ENCODE results near the gene POU2F3.

The POU2F3 gene

DNA sequence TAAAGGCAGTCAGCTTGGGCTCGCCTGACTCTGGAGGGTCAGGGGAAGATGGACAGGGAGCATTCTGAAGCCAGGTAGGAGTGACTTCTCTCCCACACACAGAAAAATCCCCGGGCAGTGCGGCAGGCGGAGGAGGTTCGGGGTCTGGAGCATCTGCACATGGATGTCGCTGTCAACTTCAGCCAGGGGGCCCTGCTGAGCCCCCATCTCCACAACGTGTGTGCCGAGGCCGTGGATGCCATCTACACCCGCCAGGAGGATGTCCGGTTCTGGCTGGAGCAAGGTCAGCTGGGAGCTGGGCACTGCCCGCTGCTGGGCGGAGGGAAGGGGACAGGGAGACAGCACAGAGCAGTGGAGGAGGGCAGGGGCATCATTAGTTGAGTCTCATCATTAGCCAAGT, 13.2 kb upstream of the POU2F3 start:
- DNase-seq (ENCODE audit: low read depth) = no peak

DNA sequence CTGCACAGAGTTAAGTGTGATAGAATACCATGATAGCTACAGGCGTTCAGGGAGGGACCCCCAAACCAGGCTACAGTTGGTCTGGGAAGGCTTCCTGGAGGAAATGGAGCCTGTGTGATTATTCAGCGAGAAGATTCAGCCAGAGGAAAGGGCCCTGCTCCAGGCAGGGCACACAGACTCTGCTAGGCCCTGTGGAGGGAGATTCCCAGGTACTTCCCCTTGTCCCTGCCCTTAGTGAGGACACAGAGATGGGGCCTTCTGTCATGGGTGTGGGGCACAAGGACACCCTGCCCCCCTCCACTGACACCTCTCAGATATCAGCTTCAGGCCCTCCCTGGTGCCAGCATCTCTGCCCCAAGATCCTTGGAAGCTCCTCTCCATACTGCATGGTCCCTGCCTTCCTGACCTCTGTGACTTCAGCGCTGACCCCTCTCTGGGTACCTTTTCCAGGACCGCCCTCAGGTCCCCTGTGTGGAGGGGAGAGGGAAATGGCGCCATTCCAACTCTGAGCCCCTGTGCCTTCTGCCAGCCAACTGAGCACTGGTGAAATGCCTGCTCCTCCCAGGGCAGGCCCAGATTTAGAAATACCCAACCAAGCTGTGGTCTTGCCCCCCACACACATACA, 12.6 kb upstream of the POU2F3 start:
- no peak for DNase-seq (ENCODE audit: low read depth)

DNA sequence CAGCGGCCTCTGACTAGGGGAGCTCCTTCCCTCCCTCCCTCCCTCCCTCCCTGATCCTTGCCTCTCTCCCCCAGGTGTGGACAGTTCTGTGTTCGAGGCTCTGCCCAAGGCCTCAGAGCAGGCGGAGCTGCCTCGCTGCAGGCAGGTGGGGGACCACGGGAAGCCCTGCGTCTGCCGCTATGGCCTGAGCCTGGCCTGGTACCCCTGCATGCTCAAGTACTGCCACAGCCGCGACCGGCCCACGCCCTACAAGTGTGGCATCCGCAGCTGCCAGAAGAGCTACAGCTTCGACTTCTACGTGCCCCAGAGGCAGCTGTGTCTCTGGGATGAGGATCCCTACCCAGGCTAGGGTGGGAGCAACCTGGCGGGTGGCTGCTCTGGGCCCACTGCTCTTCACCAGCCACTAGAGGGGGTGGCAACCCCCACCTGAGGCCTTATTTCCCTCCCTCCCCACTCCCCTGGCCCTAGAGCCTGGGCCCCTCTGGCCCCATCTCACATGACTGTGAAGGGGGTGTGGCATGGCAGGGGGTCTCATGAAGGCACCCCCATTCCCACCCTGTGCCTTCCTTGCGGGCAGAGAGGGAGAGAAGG, 11.1 kb upstream of the POU2F3 start:
- no peak for DNase-seq (ENCODE audit: low read depth)

DNA sequence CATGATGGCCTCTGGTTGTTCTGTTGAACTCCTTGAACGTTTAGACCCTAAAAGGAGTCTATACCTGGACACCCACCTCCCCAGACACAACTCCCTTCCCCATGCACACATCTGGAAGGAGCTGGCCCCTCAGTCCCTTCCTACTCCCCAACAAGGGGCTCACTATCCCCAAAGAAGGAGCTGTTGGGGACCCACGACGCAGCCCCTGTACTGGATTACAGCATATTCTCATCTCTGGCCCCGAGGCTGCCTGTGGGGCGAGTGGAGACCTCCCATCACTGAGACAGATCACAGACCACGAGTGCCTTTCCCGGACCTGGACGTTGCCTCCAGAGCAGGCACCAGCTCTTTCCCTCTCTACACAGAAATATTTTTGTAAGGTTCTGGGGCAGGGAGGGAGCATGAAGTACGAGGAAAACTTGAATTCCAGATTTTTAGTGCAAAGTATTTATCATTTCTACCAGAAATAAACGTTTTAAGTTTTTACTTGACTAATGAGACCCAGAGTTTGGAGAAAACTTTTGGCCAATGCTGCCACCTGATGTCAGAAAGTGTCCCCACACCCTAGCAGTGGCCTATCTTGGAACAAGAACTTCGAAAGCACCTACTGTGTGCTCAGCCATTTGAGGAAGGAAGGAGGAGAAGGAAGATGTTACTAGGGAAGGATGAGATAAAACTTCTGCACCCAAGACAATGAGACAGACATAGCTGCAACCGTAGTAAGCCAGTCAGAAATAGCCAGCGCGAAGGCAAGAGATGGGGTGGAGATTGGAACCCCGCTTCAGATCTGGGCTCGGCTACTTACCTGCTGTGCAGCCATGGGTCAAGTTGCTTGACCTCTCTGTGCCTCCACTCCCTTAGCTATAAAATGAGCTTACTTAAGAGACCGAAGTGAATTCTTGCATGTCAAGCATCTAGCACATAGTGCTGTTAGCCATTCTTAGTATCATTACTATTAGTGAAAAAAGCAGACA, 10.2 kb upstream of the POU2F3 start:
- DNase-seq (ENCODE audit: low read depth) = no peak

DNA sequence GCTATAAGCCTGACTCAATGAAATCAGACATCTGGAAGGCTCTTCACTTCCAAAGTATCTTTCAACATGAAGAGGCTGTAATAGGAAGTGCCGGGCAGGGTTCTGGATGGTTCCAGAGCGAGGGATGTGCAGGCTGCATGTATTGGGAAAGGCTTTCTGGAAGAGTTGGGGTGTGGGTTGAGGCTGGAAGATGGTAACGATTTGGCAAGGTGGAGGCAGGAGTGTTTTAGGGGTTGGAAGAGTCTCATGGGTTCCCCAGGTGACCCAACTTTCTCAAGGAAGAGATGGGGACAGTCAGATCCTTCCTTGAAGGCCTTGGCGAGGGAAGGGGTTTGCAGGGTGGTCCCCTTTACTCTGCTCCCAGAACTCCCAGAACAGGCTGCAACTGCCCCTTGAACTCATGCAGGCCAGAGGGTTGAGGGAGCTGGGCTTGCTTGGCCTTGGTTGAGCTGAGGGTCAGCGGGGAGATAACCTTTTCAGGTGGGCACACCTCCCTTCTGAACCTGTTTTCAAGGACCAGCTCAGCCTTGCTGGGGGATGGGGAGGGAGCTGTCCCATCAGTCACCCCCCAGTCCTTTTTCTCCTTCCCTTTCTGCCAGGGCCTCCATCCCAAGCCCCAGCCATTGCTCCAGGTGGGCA, 9.4 kb upstream of the POU2F3 start:
- no peak for DNase-seq (ENCODE audit: low read depth)

DNA sequence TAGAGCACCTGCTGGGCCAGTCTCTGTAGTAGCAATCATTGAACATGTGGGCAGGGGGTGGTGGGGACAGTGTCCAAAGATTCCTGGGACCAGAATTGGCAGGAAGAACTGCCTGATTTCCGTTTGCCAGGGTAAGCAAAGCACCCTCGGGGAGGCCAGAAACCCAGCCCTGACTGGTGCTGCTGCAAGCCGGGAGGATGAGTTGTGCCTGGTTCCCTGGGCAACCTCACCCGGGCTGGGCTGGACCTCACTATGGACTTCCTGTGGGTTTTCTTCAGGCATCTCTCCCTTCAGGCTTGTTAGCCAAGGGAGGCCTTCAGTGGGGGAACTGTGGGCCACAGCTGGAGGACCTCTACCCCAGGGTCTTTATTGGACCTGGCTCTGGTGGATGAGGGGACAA, 8.0 kb upstream of the POU2F3 start:
- no peak for DNase-seq (ENCODE audit: low read depth)

DNA sequence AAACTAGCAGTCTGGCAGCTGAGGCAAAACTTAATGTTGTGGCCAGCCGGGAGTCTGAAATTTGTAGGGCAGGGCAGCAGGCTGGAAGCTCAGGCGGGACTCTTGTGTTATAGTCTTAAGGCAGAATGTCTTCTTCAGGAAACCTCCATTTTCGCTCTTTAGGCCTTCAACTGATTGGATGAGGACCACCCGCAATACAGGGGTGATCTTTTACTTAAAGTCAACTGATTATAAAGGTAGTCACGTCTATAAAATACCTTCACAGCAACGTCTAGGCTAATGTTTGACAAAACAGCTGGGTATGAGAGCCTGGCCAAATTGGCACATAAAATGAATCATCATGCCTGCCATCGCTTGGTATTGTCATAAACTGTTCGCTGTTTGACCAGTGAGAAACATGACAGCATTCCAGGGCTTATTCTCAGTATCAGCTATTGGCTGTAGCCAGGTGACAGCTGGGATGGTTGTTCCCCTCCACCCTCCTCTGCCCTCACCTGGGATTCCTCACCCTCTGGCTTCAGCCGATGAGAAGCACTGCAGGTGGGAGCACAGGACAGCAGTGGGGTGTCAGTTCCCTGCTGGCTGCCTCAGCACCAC, 6.6 kb upstream of the POU2F3 start:
- no peak for DNase-seq (ENCODE audit: low read depth)

DNA sequence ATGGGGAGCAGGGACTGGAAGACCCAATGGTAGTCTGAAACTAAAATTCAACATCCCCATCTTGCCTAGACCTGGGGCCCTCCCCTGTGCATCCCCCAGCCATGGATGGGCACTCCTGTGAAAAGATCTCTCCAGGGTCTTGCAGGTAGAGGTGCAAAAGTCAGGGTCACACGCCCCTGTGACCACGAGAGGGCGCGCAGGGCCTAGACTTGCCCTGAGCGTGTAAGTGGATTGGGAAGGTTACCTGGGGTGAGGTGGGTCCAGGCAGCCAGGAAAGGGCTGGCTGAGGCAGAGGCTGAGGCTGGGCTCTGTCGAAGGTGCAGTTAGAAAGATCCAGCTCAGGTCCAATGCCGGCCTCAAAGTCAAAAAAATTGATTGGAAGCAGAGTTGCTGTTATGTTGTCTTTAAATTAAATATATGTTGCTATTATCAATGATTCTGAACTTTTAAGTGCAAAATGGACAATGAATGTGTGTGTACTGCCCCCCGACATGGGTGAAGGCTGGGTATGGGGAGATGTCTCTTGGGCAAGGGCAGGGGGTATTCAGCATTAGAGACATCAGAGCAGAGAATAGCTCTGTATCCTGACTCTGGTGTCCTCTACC, 4.8 kb upstream of the POU2F3 start:
- DNase-seq (ENCODE audit: low read depth) = no peak

DNA sequence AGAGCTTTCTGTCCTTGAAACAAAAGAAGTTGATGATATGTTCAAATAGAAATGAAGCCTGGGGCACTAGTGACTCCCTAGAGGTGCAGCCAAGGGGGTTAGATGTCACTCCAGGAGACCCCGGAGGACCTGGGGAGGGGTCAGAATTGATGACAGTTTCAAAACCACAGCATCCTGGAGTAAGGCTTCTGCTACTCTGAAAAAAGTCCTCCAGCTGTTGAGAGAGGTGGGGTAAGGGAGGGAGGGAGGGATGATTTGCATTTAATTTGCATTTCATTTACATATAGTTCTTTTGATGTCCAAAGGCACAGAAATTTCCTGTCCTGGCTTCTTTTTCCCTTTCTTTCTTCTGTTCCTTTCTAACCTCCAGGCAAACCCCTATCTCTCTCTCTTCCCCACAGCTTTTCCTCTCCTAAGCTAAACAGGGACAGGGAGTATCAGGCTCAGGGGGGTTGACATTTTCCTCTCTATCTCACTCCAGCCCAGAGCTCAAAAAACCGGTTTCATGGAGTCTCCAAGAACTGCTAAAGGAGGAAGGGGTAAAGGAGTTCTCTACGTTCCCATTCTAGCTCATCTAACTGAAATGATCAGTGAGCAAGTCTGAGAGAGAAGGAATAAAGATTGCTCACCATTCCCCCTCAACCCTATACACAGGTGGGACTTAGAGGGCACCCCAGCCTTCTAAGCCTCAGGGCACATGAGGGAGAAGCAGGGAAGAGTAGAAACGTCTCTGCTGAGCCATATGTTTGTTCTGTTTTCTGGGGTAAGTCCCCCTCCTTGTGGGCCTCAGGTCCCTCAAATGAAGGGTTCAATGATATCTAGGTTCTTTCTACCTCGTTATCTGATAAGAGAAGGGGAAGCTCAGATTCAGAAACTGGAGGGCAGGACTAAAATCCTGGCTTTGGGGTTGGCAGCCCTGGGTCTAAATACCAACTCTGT, 3.5 kb upstream of the POU2F3 start:
- no peak for DNase-seq (ENCODE audit: low read depth)

DNA sequence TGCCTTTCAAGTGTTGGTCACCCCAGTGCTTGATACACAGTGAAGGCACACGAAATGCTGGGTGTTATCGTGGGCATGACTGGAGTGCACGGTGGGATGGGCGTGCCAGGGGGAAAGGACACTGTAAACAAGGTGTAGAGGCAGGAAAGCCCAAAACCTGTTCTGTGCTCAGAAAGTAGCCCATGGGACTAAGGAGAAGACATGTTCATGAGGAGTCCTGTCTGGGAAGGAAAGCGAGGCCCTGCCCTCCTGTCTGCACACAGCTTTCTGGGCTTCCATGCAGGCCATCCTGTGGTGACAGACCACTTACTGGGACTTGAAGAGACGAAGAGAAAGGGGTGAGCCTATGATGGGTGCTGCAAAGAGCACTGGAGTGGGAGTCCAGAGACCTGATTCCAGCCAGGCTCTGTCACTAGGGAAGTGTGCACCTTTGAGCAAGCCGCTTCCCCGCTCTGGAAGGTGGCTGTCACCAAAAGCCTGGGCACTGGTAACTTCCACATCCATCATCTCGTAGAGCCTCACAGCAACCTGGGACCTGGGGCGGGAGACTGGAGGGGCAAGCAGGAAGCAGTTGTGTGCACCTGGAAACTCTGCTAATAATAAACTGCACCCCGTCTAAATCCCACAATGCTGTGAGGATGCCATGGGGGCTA, 846 bp upstream of the POU2F3 start:
- no peak for DNase-seq (ENCODE audit: low read depth)

DNA sequence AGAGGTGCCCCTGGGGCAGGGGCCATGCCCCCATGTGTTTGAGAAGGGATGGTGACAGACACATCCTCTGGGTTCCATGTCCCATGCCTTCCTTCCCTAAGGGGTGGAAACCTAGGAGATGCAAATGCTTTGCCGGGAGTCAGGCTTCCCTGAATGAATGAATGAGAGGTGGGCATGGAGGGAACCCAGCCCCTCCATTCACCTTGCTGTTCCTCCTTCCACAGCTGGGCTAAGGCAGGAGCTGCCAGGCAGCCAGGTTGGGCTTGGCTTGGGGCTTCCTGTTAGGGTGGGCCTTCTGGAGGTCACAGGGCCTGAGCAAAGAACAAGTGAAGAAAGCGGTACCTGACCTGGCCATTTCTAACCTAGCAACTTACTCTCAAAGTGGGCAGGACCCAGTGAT, 926 bp downstream of the POU2F3 start:
- DNase-seq (ENCODE audit: low read depth) = no peak

DNA sequence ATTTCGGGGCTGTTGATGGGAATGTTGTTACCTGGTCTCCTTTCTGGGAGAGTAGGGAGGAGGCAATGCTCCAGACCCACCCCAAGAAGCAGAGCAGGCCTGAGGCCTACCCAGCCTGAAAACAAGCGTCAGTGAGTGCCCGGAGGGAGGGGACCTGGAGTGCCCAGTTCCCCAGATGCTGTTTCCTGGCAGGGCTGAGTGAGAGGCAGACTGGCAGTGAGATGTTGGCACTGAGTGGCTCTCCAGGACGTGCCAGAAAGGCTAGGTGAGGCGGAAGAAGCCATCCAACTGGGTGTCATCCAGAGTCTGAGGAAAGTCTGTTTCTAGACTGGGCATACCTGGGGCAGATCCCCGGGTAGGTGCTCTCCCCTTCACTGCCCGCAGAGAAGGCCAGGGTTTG, 1.3 kb downstream of the POU2F3 start:
- no peak for DNase-seq (ENCODE audit: low read depth)

DNA sequence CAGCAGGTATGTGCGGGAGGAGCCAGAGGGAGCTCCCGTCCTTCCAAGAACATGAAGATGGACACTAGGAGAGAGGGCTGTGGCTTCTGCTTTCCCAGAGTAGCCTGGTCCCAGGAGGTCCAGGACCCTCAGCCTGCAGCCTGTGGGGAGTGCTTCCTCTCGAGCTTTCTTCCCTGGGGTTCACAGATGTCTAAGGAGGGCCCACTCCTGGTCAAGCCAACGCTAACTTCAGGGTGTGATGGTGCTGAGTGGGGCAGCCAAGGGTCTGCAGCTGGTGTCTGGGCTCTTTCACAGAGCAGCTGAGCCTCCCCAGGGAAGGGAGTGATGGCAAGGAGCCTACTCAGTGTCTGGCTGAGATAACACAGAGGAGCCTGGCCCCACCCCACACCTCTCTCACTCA, 3.3 kb downstream of the POU2F3 start:
- DNase-seq (ENCODE audit: low read depth) = no peak

DNA sequence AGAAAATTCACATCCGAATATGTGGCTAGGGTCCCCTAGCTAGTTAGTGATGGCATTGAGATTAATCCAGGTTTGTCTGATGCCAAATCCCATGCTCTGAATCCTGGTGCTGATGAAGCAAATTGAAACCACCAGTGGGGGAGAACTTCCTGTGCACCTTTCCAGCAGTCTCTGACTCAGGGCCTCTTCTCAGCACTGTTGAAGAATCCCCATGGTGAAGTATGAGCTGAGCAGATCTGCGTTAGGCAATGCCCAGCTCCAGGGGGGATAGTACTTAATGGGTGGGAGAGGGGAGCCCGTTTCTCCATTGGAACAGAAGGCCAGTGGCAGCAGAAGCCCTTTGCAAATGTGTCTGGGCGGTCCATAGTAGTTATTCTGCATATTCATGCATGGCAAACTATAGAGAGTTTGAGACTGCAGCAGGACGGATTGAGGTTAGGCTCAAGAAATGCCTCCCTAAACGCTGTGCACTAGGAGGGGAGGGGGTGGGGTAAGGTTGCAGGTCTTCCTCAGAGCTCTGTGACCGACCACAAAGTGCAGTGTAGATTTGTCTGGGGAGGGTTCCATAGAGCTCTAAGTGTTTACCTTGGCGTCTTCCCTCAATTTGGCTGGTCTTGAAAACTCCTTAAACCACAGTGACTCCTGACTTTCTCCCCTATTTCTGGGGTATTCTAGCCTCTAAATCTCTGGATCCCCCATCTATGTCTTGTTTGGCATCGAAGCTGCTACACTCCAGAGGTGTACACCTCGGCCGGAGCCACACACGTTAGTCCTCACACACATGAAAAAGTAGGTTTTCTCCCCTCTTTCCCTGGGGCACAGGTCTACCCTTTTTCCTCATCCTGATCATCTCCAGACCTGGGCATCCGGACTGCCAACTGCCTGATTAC, 4.8 kb downstream of the POU2F3 start:
- DNase-seq (ENCODE audit: low read depth) = no peak

DNA sequence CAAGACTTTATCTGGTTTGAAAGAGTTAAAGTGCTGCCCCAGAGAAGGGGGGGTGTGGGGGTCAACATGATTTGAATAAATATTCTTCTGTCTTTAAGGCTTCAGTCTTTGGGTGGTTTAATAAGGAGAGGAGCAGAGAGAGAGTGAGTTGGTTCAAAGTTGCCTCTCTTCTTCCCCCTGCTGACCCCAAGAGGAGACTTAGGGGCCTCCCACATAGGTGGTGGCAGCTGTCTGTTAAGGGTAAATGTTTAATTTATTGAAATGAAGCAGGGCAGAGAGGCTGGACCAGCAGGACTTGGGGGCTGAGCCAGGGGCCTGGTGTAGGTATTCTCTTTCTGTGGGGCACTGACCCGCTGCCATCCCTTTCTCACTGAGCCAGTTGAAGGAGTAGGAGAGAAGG, 5.5 kb downstream of the POU2F3 start:
- DNase-seq (ENCODE audit: low read depth) = no peak

DNA sequence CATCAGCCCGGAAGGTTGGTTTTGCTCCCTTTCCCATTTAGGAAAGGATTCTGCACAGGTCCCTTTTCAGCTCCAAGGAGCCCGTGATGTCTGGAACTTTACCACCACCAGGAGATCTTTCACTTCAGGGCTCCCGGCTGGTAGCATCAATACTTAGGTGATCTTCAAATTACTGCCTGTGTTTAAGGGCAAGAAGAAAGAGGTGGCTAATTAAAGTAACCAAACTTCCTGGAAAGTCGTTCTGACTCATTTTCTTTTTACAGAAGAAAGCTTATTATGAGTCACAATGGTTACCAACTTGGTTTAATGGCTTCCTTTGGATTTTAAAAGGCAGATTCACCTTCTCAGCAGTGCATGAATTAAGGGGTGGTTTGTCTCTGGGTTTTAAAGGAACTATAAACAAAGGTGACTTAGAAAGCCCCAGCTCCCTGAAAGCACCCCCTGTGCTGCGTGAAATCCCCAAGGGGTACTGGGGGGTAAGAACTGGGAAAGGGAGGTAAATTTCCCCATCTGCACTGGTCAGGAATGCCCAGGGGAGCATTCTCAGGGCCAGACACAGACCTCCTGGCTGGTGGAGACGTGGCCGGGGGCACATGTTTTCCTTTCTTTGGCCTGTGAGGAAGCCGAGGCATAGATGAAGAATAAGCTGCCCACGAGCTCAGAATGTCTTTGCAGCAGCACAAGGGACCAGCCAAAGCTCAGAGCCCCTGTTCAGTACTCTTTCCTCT, 8.8 kb downstream of the POU2F3 start:
- DNase-seq (ENCODE audit: low read depth) = no peak

DNA sequence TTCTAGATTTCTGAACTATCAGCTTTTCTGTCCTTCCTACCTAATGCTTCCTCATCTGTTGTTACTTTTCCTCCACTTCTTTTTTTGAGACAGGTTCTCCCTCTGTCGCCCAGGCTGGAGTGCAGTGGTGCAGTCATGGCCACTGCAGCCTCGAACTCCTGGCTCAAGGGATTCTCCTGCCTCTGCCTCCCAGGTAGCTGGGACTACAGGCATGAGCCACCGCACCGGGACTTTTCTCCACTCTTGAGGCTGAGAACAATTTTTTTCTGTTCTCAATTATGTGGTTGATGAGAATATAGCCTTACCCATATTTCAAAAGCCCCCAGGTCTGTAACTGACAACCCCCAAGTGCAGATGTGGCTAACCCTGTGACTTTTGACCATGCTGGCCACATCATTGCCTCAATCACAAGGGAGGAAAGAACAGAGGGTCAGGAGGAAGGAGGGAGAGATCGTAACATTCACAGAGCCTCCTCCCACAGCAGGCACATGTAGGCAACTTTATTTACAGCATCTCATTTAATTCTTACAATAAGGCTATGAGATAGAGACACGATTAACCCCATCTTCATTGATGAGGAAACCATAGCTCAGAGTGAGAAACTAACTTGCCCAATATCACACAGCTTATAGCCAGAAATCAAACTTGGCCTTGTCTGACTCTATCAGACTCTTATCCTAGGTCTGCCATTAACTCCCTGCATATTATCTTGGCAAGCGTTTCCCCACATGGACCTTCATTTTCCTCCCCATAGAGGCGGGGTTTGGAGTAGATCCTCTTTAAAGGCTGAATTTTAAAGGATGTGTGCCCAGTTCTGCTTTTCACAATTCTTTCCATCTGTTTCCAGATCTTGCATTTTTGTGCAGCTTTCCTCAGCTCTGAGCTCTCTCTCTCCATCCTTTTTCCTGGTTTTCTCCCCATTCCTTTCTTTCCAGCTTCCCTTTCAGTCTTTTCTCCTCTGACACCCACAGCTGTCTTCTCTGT, 9.6 kb downstream of the POU2F3 start:
- DNase-seq (ENCODE audit: low read depth) = no peak

Measured in T-helper 22 cell (primary cell).